Stimulated activated CD8-positive, alpha-beta memory T cell treated with anti-CD3 and anti-CD28 coated beads, Interleukin-15, amount 100 ng/mL, for 4 hours (primary cell): ENCODE results near the gene LGALS4.
"Not testable (repeated sequence)": the region's sequence is repeated elsewhere in the genome, so short reads cannot be mapped to it uniquely, and the experiment has no call there.

Source experiments
- DNase-seq, 2 donors: peaks; one replicate each; pipeline ENCODE4 v3.0.0-alpha.2; 2020; ENCODE audit warnings: low read depth in 2 of 2

Gene LGALS4

GRCh38 chr19:38821230-38821825, 8.6 kb upstream of the LGALS4 start:
- DNase-seq: not testable (repeated sequence)

DNA sequence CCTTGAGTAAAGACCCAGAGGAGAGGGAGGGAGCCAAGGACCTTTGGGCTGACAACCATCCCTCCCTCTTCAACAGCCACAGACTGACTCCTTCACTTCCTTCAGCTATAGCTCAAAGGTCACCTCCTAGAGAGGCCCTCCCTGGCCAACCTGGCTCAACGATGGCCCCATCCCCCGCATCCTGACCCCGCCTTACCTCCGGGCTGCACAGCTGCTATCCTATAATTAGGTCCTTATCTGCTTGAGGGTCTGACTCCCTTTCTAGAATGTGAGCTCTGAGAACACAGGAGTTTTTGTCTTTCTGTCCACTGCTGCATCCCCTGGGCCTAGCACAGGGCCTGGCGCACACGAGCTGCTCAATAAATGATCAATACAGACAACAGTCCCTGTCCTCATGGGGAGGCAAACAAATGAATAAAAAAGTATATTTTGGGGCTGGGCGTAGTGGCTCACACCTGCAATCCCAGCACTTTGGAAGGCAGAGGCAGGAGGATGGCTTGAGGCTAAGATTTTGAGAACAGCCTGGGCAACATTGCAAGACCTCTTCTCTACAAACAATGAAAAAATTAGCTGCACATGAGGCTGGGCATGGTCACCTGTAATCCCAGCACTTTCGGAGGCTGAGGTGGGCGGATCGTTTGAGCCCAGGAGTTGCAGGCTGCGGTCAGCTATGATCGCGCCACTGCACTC, 6.6 kb upstream of the LGALS4 start:
- no peak for DNase-seq

- DNase-seq: no peak
Measured at GRCh38 chr19:38817081-38817480, 4.3 kb upstream of the LGALS4 start.

DNA sequence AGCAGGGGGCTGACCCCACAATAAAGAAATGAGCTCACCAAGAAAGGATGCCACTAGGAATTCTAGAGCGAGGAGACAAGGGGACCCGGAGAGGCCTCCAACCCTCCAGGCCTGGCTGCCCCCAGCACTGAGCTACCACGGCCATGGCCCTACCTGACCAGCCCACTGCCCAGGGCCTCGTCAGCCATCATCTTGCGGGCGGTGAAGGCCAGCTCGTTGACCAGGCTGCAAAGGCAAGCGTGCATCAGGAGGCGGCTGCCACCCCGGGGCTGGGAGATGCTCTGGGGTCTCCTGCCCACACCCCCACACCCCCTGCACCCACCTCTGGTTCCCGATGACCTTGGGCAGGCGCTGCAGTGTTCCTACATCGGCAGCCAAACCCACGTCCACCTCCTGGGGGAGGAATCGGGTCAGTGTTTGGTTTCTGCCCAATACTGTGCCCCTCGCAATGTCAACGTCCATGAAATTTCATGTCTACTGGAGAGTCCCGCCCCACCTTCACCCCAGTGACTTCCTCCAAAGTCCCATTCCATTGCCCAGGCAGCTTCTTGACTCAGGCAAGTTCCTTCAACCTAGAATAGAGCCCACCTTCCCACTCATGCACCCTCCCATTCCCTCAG, 3.5 kb upstream of the LGALS4 start:
- DNase-seq: no peak

DNA sequence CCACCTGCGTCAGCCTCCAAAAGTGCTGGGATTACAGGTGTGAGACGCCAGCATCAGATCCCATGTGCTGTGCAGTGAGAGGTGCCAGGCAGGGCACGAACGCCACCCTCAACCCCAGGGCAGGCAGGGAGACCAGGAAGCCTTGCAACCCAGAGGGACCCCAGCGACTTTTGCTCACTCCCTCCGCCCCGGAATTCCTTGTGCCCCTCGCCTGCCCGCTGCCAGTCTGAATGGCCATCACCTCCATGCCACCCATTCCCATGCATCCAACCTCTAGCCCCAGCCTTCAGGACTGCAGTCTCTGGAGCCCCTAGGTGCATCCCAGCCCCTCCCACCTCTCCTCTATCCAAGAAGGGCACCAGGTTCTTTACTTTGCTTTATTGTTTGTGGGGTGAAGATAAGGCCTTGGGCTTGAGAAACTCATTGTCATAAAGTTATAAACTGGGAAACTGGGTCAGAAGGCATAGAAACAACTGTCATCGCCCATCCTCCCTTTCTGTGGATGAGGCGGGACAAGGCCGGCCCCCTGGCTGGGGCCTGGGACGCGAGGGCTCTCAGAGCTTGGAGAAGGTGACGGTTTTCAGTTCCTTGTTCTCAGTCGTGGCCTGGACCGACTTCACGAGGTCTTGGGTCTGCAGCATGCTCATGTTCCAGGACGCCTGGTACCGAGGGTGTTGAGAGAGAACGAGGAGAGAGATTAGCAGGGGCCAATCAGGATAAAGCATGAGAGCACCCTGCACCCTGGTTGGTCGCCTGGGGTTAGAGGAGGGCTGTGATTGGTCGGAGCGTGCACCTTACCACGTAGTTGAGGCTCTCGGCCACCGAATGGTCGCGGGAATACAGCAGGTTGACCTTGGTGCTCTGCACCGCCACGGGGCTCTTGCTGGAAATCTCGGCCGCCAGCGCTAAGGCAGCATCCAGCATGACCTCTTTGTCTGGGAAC, 2.6 kb upstream of the LGALS4 start:
- no peak for DNase-seq

DNA sequence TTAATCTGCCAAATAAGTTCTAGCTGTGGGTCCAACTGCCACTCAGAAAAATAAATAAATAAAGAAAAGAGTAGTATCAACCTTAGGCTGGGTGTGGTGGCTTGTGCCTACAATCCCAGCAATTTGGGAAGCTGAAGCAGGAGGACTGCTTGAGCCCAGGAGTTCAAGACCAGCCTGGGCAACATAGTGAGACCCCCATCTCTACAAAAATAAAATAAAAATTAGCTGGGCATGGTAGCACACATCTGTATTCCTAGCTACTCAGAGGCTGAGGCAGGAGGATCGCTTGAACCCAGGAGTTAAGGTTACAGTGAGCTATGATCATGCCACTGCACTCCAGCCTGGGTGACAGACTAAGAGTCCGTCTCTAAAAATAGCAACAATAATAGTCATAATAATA, 1.2 kb upstream of the LGALS4 start:
- DNase-seq: not testable (repeated sequence)

DNA sequence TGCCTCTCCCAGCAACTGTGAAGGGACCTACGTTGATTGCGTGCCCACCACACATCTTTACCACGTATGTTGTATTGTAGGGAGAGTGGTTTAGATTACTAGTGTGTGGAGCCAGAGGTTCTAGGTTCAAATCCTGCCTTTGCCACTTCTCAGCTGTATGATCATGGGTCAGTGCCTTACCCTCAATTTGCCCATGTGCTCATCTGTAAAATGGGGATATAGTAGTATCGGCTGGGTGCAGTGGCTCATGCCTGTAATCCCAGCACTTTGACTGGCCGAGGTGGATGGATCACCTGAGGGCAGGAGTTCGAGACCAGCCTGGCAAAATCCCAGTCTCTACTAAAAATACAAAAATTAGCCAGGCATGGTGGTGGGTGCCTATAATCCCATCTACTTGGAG, 578 bp upstream of the LGALS4 start:
- no peak for DNase-seq

DNA sequence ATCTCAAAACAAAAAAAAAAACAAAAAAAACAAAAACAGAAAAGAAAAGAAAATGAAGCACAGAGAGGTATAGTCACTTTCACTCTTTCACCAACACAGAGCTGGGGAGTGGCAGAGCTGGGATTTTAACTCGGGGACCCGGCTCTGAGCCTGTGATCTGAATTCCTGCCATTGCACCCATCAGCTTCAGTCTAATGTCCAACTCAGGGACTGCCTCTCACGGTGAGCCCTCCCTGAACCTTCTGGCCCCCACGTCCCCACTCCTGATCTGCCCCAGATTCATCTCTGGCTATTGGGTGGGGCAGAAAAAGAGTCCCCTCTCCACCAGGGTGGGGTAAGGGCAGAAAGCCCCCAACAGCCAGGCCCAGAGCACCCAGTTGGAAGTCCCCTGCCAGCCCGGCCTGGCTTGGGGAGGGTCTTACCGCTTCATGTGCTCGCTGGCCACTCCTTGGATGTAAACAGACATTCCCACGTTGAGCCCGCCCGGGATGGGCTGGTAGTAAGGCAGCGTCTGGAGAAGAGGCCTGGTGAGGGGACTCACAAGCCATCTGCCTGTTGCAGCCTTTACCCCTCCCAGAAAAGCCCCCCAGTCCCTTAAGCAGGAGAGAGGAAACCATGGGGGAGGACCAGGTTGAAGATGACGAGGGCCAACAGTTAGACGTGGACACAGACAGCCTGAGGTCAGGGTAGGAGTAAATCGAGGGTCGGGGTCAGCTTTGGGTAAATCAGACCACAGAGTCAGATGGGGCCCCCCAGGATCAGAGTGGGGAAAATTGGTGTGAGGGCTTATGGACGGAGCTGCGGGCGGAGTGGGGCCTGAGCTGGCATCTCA, 520 bp downstream of the LGALS4 start:
- no peak for DNase-seq

DNA sequence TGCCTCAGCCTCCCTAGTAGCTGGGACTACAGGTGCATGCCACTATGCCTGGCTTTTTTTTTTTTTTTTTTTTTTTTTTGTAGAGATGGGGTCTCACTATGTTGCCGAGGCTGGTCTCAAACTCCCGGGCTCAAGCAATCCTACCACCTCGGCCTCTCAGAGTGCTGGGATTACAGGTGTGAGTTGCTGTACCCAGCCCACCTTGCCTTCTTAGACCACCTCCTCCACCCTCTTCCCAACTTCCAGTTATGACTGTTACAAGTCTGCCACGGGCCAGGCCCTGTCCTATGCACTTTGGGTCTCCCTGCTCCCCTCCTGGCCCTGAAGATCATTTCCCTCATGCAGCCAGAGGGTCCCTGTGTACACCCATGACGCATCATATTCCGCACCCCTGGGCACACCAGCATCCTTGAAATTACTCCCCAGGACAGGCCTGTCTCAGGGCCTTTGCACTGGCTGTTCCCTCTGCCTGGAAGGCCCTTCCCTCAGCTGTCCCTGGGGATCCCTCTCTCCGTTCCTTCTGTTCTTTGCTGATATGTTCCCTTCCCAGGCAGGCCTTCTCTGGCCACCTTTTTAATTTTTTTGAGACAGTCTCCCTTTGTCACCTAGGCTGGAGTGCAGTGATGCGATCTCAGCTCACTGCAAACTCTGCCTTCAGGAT, 3.0 kb downstream of the LGALS4 start:
- DNase-seq: no peak

GRCh38 chr19:38808741-38809140, 4.0 kb downstream of the LGALS4 start:
- DNase-seq: no peak

GRCh38 chr19:38807374-38808098, 5.2 kb downstream of the LGALS4 start:
- DNase-seq: not testable (repeated sequence)

- DNase-seq: no peak
Measured at GRCh38 chr19:38806371-38806770, 6.4 kb downstream of the LGALS4 start.

GRCh38 chr19:38805180-38805579, 7.6 kb downstream of the LGALS4 start:
- no peak for DNase-seq

DNA sequence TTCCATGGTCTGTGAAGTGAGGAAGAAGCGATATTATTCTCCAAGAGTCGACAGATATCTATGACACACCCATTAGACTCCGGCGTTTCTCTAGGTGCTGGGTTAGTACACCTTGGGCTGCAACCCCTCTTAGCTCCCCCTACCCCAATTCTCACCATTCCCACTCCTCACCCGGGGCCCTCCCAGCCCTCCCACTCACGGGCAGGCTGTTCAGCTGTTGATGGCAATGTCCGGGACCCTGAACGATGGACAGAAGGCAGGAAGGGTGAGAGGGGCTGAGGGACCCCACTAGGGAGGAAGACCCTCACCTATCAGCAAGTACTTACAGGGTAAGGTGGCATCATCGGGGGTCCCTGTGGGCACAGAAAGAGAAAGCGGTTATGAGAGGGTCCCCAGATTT, 9.2 kb downstream of the LGALS4 start:
- no peak for DNase-seq

DNA sequence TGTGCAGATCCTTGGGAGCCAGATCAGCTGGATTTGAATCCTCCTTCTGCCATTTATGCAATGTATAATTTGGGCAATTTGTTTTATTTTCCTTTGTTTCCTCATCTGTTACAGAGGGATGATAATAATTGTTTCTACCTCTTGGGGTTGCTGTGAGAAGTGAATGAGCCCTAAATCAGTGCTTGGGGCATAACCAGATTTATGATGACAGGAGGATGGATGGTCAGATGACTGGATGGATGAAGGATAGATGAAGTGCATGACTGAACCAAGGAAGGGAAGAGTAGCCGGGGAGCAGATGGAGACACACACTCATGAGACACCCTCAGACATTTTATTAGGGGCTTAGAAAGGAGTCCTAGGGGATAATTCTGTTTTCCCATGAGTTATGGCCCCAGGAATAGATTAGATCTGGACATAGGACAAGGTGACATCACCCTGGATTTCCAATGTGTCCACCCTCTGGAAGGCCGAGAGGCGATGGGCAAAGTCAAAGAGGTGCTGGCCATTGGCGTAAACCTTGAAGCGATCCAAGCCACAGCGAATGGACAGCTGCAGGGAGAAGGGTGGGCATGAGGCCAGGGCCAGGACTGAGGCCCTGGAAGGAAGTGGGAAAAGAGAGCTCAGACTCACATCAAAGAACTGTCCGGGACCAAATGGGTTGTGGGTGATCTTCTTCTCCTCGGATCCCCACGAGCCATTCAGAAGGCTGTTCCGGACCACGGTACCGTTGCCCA, 11.2 kb downstream of the LGALS4 start:
- no peak for DNase-seq

- no peak for DNase-seq
Measured at GRCh38 chr19:38800577-38801347, 12.0 kb downstream of the LGALS4 start.

DNA sequence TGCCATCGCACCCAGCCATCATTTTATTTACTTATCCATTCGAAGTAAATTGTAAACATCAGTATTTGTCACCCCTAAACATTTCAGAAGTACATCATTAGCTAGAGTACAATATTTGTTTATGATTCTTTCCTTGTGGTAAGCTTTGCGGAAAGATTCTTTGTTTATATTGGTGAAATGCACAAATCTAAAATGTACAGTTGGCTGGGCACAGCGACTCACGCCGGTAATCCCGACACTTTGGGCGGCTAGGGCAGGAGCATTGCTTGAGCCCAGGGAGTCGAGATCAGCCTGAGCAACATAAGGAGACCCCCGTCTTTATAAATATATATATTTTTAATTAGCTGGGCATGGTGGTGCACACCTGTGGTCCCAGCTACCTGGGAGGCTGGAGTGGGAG, 13.6 kb downstream of the LGALS4 start:
- no peak for DNase-seq

- not testable (repeated sequence) for DNase-seq
Measured at GRCh38 chr19:38797781-38798180, 15.0 kb downstream of the LGALS4 start.

DNA sequence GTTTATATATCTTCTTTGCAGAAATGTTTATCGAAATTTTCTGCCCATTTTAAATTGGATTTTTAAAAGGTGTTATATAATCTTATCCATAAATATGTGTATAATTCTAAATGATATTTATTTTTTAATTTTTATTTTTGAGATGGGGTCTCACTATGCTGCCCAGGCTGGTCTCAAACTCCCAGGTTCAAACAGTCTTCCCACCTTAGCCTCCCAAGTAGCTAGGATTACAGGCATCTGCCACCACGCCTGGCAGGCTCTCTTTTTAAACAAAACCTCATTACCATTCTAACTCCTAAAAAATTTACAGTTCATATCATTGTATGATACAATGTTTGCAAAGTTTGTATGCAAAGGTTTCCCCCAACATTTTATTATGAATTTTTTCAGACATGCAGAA, 16.6 kb downstream of the LGALS4 start:
- no peak for DNase-seq
